HepG2 (cell line): Measurements from ENCODE around the gene KIF1B.

Experiments used
- ARID3A ChIP-seq: IDR thresholded peaks from 2 replicates; pipeline ENCODE4 v1.6.1; 2012; ENCODE audit warnings: low read depth, low read length, improper control_type of control experiment
- CEBPB ChIP-seq: IDR thresholded peaks from 2 replicates; pipeline ENCODE4 v1.6.1; 2011; ENCODE audit warnings: low read depth, low read length, improper control_type of control experiment, borderline replicate concordance
- REL ChIP-seq: sonication (generic); formaldehyde crosslinking; conservative IDR thresholded peaks from 2 replicates; pipeline ENCODE4 v1.8.0; 2022; ENCODE audit warnings: mild to moderate bottlenecking, missing genetic modification reagents, moderate library complexity
- SIN3A ChIP-seq: IDR thresholded peaks from 2 replicates; pipeline ENCODE4 v1.6.1; 2011; ENCODE audit warnings: low read depth, mild to moderate bottlenecking, control low read depth, low read length, borderline replicate concordance
- ZFX ChIP-seq: sonication (generic); formaldehyde crosslinking; IDR thresholded peaks from 2 replicates; pipeline ENCODE4 v1.4.0; 2020; ENCODE audit warnings: mild to moderate bottlenecking, low read depth, missing genetic modification reagents, moderate library complexity
- ZNF18 ChIP-seq: sonication (generic); formaldehyde crosslinking; IDR thresholded peaks from 2 replicates; pipeline ENCODE4 v1.8.0; 2022; ENCODE audit warnings: mild to moderate bottlenecking, missing genetic modification reagents; ENCODE audit not compliant: insufficient replicate concordance
- ZNF274 ChIP-seq: sonication (generic); formaldehyde crosslinking; IDR thresholded peaks from 2 replicates; pipeline ENCODE4 v1.5.1; 2020; ENCODE audit warnings: mild to moderate bottlenecking, missing genetic modification reagents
- TF ChIP-seq, protein P1 (sequence below), 2 experiments: IDR thresholded peaks; 2 replicates each; pipeline ENCODE4 v1.6.1; 2011 to 2012; ENCODE audit warnings: low read length in 2 of 2, borderline replicate concordance in 1 of 2, low read depth in 1 of 2, mild to moderate bottlenecking in 1 of 2, moderate library complexity in 1 of 2

DNA sequence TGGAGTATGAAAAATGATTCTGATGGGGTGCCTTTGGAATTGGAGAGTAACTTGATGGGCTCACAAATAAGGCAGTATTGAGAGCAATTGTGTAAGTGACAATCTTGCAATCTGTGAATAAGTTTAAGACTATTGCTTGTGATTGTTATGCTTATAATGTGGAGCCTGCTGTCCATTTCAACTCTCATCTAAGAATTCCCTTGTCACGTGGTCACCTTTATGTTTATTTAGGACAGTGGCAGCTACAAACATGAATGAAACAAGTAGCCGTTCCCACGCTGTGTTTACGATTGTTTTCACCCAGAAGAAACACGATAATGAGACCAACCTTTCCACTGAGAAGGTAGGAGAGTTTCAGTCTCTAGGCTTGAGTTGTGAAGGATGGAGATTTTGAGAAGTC is 57.6 kb downstream of the KIF1B start:
- TF ChIP-seq ARID3A (no peak), REL (CRISPR knock-in tag) (no peak), CEBPB (no peak), SIN3A (no peak), ZFX (CRISPR knock-in tag) (no peak), ZNF274 (CRISPR knock-in tag) (no peak), ZNF18 (CRISPR knock-in tag) (no peak)
- TF ChIP-seq, protein P1, sequence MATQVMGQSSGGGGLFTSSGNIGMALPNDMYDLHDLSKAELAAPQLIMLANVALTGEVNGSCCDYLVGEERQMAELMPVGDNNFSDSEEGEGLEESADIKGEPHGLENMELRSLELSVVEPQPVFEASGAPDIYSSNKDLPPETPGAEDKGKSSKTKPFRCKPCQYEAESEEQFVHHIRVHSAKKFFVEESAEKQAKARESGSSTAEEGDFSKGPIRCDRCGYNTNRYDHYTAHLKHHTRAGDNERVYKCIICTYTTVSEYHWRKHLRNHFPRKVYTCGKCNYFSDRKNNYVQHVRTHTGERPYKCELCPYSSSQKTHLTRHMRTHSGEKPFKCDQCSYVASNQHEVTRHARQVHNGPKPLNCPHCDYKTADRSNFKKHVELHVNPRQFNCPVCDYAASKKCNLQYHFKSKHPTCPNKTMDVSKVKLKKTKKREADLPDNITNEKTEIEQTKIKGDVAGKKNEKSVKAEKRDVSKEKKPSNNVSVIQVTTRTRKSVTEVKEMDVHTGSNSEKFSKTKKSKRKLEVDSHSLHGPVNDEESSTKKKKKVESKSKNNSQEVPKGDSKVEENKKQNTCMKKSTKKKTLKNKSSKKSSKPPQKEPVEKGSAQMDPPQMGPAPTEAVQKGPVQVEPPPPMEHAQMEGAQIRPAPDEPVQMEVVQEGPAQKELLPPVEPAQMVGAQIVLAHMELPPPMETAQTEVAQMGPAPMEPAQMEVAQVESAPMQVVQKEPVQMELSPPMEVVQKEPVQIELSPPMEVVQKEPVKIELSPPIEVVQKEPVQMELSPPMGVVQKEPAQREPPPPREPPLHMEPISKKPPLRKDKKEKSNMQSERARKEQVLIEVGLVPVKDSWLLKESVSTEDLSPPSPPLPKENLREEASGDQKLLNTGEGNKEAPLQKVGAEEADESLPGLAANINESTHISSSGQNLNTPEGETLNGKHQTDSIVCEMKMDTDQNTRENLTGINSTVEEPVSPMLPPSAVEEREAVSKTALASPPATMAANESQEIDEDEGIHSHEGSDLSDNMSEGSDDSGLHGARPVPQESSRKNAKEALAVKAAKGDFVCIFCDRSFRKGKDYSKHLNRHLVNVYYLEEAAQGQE (IDR thresholded peaks at IDR 0.05; ENCODE audit: borderline replicate concordance in 1 of 2, low read depth in 1 of 2, low read length in 2 of 2) = no peak
